Adrenal gland (tissue), 12 donors: ENCODE measurements around the gene PI3. TPM values are rescaled to one million over a fixed set of nuclear protein-coding genes. Genes with fewer than 3 reads are reported as not detected.

ENCODE experiments used
- DNase-seq, 7 donors: peaks; one replicate each; pipeline ENCODE4 v3.0.0-alpha.2; 2019 to 2020
- H3K27ac ChIP-seq, 5 donors: fragments of 200-600 bp; sonication (generic) in 4 of 5; 1 replicate in 3 of 5; 2 replicates in 2 of 5; pipeline versions ENCODE4 v1.5.1 to v1.8.0; 2016 to 2020; ENCODE audit warnings: mild to moderate bottlenecking in 1 of 5
- H3K27me3 ChIP-seq: fragments of 200-600 bp; 2 replicates; pipeline ENCODE4 v1.8.0; 2021
- H3K36me3 ChIP-seq, 2 donors: fragments of 200-600 bp; replicated peaks in 1 of 2; 1 replicate in 1 of 2; 2 replicates in 1 of 2; pipeline versions ENCODE4 v1.5.1 to v1.8.0; 2018 to 2022
- H3K4me1 ChIP-seq, 2 donors: fragments of 200-600 bp; replicated peaks in 1 of 2; 1 replicate in 1 of 2; 2 replicates in 1 of 2; pipeline versions ENCODE4 v1.5.1 to v1.8.0; 2018 to 2021
- H3K4me3 ChIP-seq, 4 donors: fragments of 200-600 bp; sonication (generic) in 3 of 4; one replicate each; pipeline ENCODE4 v1.5.1; 2016 to 2018
- H3K9me3 ChIP-seq, 3 donors: fragments of 200-600 bp; sonication (generic) in 1 of 3; replicated peaks in 1 of 3; 1 replicate in 2 of 3; 2 replicates in 1 of 3; pipeline versions ENCODE4 v1.5.1 to v1.8.0; 2016 to 2021
- CTCF ChIP-seq, 6 experiments: fragments of 450-650 bp in 4 of 6; fragments of 200-600 bp in 2 of 6; sonication (generic) in 1 of 6; IDR thresholded peaks; 1 replicate in 5 of 6; 2 replicates in 1 of 6; pipeline versions ENCODE4 v1.5.1 to v1.8.0; 2016 to 2021; ENCODE audit warnings: antibody characterized with exemption in 6 of 6, mild to moderate bottlenecking in 2 of 6, moderate library complexity in 1 of 6
- POLR2A ChIP-seq, 2 donors: fragments of 450-650 bp; IDR thresholded peaks; one replicate each; pipeline ENCODE4 v1.6.1; 2017; ENCODE audit warnings: antibody characterized with exemption in 2 of 2, mild to moderate bottlenecking in 2 of 2, moderate library complexity in 1 of 2
- WGBS, 4 donors: extraction: QIAGEN DNeasy Blood & Tissue Kit in 2 of 4; methylation state at CpG; one replicate each; pipeline versions ENCODE4 v1.1.5 to v1.1.7; 2013 to 2017; 5-methylcytosine and 5-hydroxymethylcytosine counted together
- intact Hi-C, 2 donors: fragments of 100-400 bp; cut with DNase I; formaldehyde crosslinking; loops; one replicate each; pipeline versions ENCODE4 v1.14.1 to v1.15.0; 2022 to 2023
- polyA plus RNA-seq, 3 donors: library from polyadenylated mRNA; stranded (reverse); fragments of 200-250 nt in 2 of 3; fragments of 350-450 nt in 1 of 3; fragmentation: Illumina TruSeq in 1 of 3; extraction: RNeasy Lipid Tissue Mini Kit (QIAGEN cat#74804) in 1 of 3; gene quantifications; one replicate each; pipeline ENCODE4 v1.2.3, GENCODE V29; 2013 to 2014
- total RNA-seq, 9 donors: library from RNA; depleted of rRNA in 4 of 9; stranded (reverse); fragments of >200 nt in 4 of 9; fragments of 120-200 nt in 1 of 9; fragmentation: NEBNext Ultra II Directional in 1 of 9; extraction: Animal tissue kit (Norgen Biotek cat#: 25700) in 1 of 9; gene quantifications; one replicate each; pipeline versions ENCODE4 v1.1.0 to v1.2.4, GENCODE V29; 2013 to 2023
- donor health status: healthy with polysubstance abuse.
- donor health status: Bipolar disorder and iron deficiency.
- donor health status: DM: yes; HTN: yes; CAD: no.
- donor health status: DM: no; HTN: no; CAD: no.
- donor health status: DM: no; HTN: no; CAD: no.
- donor health status: DM: yes; HTN: yes; CAD: no.

Gene PI3
- total and polyA plus RNA-seq, 12 donors: 1.0 TPM; not detected in 11

GRCh38 chr20:45179166-45179565, 4.5 kb downstream of the PI3 start:
- Histone ChIP-seq H3K4me3 (no peak overlapping the region), H3K4me1 (no peaks in the 10 kb centered on the region), H3K36me3 (no peaks in the 10 kb centered on the region), H3K27me3 (peaks cover 5% of the 10 kb centered on the region), H3K9me3 (no peaks in the 10 kb centered on the region), H3K27ac (no peak overlapping the region)
- TF ChIP-seq CTCF (IDR thresholded peaks at IDR 0.05) (no peak), POLR2A (IDR thresholded peaks at IDR 0.05) (no peak)
- intact Hi-C loops: no loop called here
- DNase-seq: no peak
- WGBS, 4 donors: 60 to 78% (median 66%) methylated on average over 1 to 2 of the region's 2 CpGs

GRCh38 chr20:45181639-45182038, 6.9 kb downstream of the PI3 start:
- intact Hi-C loops: no loop called here
- no peak for DNase-seq
- 50 to 89% (median 78%) methylated on average over 2 of the region's 2 CpGs for WGBS, 4 donors
- Histone ChIP-seq H3K36me3 (no peaks in the 10 kb centered on the region), H3K27ac (no peak overlapping the region), H3K27me3 (peaks cover 5% of the 10 kb centered on the region), H3K9me3 (no peaks in the 10 kb centered on the region), H3K4me3 (no peak overlapping the region), H3K4me1 (no peaks in the 10 kb centered on the region)
- no peak for TF ChIP-seq CTCF (IDR thresholded peaks at IDR 0.05)
- no peak for TF ChIP-seq POLR2A (IDR thresholded peaks at IDR 0.05)

GRCh38 chr20:45183084-45183483, 8.4 kb downstream of the PI3 start:
- H3K9me3 ChIP-seq: no peaks in the 10 kb centered on the region
- H3K4me1 ChIP-seq: no peaks in the 10 kb centered on the region
- H3K36me3 ChIP-seq: no peaks in the 10 kb centered on the region
- no peak overlapping the region for H3K27ac ChIP-seq
- peaks cover 5% of the 10 kb centered on the region for H3K27me3 ChIP-seq
- no peak for DNase-seq
- WGBS, 4 donors: 78 to 90% (median 86%) methylated on average over 2 of the region's 2 CpGs
- no peak overlapping the region for H3K4me3 ChIP-seq
- no peak for TF ChIP-seq CTCF (IDR thresholded peaks at IDR 0.05)
- no peak for TF ChIP-seq POLR2A (IDR thresholded peaks at IDR 0.05)
- intact Hi-C loops: no loop called here

- TF ChIP-seq POLR2A (IDR thresholded peaks at IDR 0.05) (no peak), CTCF (IDR thresholded peaks at IDR 0.05) (no peak)
- Histone ChIP-seq H3K9me3 (no peaks in the 10 kb centered on the region), H3K4me3 (no peak overlapping the region), H3K27me3 (peaks cover 5% of the 10 kb centered on the region), H3K36me3 (no peaks in the 10 kb centered on the region), H3K4me1 (no peaks in the 10 kb centered on the region), H3K27ac (no peak overlapping the region)
- intact Hi-C loops: no loop called here
- DNase-seq: no peak
- WGBS, 4 donors: 29 to 74% (median 66%) methylated on average over 2 of the region's 2 CpGs
These were observed 13.0 kb downstream of the PI3 start for GRCh38 chr20:45187693-45188092.
